Measurements from ENCODE around the gene MBD6.

- no peak for TF ChIP-seq CTCF (IDR thresholded peaks at IDR 0.05)
- TF ChIP-seq POLR2A (IDR thresholded peaks at IDR 0.05), result no peak
These were observed 21.0 kb downstream of the MBD6 start for GRCh38 chr12:57543581-57543980.
